ENCODE data around the gene TLE6.
"Not testable (repeated sequence)": the region's sequence is repeated elsewhere in the genome, so short reads cannot be mapped to it uniquely, and the experiment has no call there.

TLE6 gene

DNA sequence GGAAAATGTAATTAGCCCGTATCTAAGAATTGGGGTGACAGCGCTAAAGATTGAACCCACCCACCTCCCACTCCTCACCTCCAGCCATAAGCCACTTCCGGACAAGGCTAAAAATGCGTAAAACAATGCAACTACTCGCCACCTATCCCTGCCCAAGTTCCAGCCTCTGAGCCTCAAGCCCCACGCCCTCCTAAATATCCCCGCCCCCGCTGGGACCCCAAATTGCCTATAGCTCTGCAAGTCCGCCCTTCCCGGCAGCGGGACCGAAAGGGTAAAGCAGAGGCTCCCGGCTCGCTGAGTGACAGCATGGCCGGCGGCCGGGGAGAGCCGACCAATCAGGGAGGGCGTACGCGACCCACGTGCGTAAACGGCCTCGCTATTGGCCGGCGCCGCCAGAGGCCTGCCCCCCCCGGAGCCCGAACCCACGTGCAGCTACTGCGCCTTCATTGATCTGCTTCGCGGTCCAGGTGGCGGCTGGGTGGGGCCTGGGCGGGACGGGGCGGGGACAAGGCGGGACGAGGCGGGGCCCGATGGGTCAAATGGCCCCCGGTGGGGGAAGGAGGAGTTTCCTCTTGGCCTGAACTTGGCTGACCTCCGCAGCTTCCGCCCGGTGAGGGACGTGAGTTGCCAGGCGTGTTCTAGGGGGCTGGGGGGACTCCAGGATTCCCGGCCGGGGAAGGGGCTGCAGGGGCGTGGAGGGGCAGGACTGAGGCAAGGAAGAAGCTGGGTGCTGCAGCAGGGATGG, at the start of gene TLE6:
TSS of gene TLE6 (plus strand) at position 564 of the 745 bp plus-strand sequence. CDS start 670 bp downstream, outside the sequence.
- H3K27ac Mint-ChIP-seq: peak within 1 kb of the TSS; percentile 93
- no peaks in the 10 kb centered on the region for H3K9me3 Mint-ChIP-seq
- H3K4me3 Mint-ChIP-seq: peak within 1 kb of the TSS; percentile 97
- H3K36me3 Mint-ChIP-seq: no peaks in the 10 kb centered on the region
- peaks cover 8% of the 10 kb centered on the region for H3K27me3 Mint-ChIP-seq
- H3K4me1 Mint-ChIP-seq: peaks cover 15% of the 10 kb centered on the region

DNA sequence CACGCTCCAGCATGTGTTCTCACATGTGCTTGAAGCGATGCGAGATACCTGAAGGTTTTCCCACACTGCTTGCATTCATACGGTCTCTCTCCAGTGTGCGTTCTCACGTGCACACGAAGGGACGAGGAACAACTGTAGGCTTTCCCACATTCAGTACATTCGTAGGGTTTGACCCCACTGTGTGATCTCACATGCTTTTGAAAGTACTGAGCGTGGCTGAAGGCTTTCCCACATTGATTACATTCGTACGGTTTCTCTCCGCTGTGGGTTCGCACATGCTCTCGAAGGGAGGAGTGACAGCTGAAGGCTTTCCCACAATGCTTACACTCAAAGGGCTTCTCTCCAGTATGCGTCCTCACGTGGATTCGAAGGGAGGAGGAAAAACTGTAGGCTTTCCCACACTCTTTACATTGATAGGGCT, 43.9 kb upstream of the TLE6 start:
- Mint-ChIP-seq H3K36me3 (peaks cover 37% of the 10 kb centered on the region), H3K4me1 (no peaks in the 10 kb centered on the region), H3K27ac (no peak overlapping the region)

DNA sequence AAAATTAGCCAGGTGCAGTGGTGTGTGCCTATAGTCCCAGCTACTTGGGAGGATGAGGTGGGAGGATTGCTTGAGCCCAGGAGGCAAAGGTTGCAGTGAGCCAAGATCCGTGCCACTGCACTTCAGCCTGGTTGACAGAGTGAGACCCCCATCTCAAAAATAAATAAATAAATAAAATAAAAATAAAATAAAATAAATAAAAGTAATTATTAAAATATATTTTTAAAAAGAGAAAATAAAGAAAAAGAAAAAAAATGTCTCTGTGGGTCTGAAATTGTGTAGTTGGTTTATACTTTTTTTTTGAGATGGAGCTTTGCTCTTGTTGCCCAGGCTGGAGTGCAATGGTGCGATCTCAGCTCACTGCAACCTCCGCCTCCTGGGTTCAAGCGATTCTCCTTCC, 41.5 kb upstream of the TLE6 start:
- Mint-ChIP-seq H3K36me3 (peaks cover 34% of the 10 kb centered on the region), H3K9me3 (peaks cover 12% of the 10 kb centered on the region)
- not testable (repeated sequence) for H3K4me1 Mint-ChIP-seq, H3K27me3 Mint-ChIP-seq, H3K27ac Mint-ChIP-seq, H3K4me3 Mint-ChIP-seq

More for the DNA sequence above, 43.9 kb upstream of the TLE6 start:
- H3K27me3 Mint-ChIP-seq: no peaks in the 10 kb centered on the region
- H3K4me3 Mint-ChIP-seq: no peak overlapping the region
- peaks cover 16% of the 10 kb centered on the region for H3K9me3 Mint-ChIP-seq

DNA sequence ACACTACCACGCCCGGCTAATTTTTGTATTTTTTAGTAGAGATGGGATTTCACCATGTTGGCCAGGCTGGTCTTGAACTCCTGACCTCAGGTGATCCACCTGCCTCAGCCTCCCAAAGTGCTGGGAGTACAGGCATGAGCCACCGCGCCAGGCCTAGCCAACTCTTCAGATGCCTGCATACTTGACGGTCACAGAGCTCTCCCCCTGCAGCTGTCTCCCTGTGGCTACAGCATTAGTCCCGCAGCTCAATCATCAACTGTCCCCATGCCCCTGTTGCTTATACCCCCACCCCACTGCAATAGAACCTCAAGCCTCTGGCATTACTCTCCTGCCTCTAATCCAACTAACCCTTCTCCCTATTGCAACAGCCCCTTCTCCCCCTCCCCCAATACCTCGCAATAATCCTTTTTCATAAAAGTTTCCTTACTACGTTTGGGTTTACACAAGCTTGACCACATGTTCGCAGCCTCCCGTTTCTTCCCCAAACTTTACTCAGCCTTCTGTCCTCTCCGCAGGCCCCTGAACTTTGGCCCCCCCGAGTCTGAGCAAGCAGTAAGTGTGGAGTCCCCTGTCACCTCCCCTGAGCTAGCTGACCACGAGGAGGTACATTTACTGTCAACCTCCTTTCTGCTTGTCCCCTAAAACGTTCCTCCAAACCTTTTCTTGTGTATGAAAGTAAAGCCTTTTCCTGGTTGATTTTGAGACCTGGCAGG, 34.3 kb upstream of the TLE6 start:
- Mint-ChIP-seq H3K27ac (peak overlapping the region; percentile 18), H3K4me1 (peaks cover 19% of the 10 kb centered on the region), H3K36me3 (peaks cover 2% of the 10 kb centered on the region), H3K4me3 (peak overlapping the region; percentile 57), H3K9me3 (no peaks in the 10 kb centered on the region), H3K27me3 (no peaks in the 10 kb centered on the region)

DNA sequence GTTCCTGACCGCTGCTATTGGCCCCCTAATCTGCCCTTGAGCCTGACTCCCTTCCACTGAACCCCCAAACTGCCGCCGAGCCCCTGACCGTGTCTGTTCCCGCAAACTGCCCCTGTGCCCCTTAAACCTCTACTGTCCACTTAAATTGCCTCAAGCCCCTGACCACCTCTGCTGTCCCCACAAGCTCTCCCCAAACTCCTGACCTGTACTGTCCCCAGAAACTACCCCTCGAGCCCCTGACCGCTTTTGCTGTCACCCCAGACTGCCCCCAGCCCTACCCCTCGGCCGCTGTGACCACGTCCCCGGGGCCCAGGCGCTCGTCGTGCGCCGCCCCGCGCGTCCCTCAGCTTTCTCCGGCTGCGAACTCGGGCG, 33.0 kb upstream of the TLE6 start:
- no peaks in the 10 kb centered on the region for H3K27me3 Mint-ChIP-seq
- peak overlapping the region; percentile 97 for H3K4me3 Mint-ChIP-seq
- H3K36me3 Mint-ChIP-seq: no peaks in the 10 kb centered on the region
- H3K9me3 Mint-ChIP-seq: no peaks in the 10 kb centered on the region
- peaks cover 26% of the 10 kb centered on the region for H3K4me1 Mint-ChIP-seq
- peak overlapping the region; percentile 55 for H3K27ac Mint-ChIP-seq

DNA sequence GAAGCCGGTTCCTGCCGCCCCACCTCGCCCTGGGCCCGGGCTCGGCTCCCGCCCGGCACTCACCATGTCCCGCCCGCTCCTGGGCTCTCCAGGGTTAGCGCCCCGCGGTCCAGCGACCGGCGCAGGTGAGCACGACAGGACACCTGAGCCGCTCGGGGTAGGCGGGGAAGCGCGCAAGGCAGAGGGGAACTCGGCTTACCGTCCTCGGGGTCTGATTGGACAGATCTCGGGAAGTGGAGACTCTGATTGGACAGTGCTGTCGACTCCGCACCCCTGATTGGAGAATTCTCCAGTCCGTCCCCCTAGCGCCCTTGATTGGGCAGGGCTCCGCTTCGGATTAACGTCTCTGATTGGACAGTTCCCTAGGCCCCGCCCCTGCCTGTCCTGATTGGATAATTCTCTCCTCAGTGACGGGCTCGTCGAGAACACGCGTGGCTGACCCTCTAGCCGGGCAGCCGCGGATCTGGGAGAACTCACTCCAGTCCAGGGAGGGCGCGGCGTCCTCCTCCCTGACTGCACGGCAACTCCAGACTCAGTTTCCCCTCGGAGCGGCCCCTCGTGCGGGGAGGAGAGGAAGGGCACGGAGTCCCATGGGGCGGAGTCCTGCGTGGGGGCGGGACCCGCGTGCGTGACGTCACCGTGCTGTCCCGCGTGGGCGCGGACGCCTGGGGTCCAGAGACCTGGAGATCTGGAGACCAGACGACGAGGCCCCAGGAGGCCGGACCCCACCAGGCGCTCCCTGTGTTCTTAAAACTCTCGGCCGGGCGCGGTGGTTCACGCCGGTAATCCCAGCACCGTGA, 32.4 kb upstream of the TLE6 start, which contains the start of gene ZNF77:
TSS of gene ZNF77 (minus strand) at position 197 of the 800 bp plus-strand sequence. CDS start at position 66, 131 bp downstream.
- no peaks in the 10 kb centered on the region for H3K36me3 Mint-ChIP-seq

DNA sequence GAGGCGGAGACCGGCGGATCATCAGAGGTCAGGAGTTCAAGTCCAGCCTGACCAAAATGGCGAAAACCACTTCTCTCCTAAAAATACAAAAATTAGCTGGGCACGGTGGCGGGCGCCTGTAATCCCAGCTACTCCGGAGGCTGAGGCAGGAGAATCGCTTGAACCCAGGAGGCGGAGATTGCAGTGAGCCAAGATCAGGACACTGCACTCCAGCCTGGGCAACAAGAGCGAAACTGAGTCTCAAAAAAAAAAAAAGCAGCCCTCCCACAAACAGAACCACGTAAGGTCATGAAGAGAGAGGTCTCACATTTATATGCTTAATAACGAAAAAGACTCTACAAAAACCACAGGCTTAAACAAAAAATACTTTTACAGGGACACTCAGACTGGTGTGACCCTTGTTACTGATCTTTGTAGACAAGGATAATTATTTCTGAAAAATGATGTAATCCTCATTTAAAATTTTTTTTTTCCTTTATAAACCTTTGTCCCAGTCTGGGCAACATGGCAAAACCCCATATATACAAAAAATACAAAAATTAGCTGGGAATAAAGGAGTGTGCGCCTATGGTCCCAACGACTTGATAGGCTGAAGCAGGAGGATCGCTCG, 31.7 kb upstream of the TLE6 start:
- Mint-ChIP-seq H3K27ac (peak overlapping the region; percentile 99), H3K4me1 (peaks cover 34% of the 10 kb centered on the region), H3K9me3 (no peaks in the 10 kb centered on the region), H3K27me3 (no peaks in the 10 kb centered on the region), H3K36me3 (no peaks in the 10 kb centered on the region), H3K4me3 (peak overlapping the region; percentile 97)

More for the DNA sequence above, 32.4 kb upstream of the TLE6 start, which contains the start of gene ZNF77:
- Mint-ChIP-seq H3K4me1 (peaks cover 32% of the 10 kb centered on the region), H3K4me3 (peak within 1 kb of the TSS; percentile 97), H3K27me3 (no peaks in the 10 kb centered on the region), H3K9me3 (no peaks in the 10 kb centered on the region), H3K27ac (peak within 1 kb of the TSS; percentile 99)

DNA sequence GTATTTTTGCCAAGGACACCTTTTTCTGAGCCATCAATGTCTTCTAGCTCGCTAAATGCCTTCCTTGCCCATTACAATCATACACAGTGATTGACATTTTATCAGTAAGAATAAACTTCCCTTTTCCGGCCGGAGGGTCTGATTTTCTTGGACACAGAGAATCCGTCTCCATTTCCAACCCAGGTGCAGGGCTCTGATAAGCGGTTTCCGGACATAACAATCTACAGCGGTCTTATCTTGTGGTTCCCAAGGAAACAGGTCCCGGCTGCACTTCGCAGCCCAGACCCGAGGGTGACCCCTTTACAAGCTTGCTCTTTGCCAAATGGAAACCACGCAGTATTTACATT, 27.5 kb upstream of the TLE6 start:
- Mint-ChIP-seq H3K27me3 (no peaks in the 10 kb centered on the region), H3K4me1 (peaks cover 27% of the 10 kb centered on the region), H3K4me3 (peak overlapping the region; percentile 94), H3K27ac (peak overlapping the region; percentile 95), H3K36me3 (no peaks in the 10 kb centered on the region), H3K9me3 (no peaks in the 10 kb centered on the region)

DNA sequence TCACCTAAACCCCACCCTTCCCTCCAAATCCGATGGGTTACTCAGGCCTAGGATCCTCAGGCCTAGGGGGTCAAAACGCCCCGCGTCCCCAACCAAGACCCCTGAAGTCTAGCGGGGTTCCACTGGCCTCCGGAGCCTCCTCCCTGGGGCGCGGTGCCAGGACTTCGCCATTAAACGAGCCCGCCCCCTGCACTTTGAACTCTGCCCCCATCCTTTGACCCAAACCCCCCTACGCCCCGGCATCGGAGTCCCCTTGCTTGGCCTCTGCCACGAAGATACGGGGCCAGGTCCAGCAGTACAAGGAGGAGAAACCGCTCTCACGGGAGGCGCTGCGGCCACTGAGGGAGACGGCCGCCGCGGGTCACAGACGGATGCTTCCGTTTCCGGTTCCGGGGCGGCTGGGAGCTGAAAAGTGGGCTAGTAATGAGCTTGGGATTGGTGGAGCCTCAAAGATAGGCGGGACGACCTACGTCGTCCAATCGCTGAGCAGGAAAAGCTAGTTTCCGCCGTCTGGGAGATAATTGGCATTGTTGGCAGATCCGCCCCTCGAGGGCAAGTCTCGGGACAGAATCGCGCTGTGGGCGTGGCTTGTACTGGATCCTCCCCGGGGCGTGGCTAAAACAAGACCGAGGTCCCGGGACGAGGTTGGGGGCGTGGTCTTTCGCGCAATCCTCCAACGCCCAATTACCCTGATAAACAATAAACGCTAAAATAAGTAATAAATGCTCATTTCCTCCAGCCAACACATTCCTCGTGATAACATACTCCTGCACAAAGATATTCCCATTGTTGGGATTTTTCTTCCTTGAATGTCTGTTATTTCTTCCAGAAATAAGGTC, 26.9 kb upstream of the TLE6 start:
- H3K27ac Mint-ChIP-seq: peak overlapping the region; percentile 95

DNA sequence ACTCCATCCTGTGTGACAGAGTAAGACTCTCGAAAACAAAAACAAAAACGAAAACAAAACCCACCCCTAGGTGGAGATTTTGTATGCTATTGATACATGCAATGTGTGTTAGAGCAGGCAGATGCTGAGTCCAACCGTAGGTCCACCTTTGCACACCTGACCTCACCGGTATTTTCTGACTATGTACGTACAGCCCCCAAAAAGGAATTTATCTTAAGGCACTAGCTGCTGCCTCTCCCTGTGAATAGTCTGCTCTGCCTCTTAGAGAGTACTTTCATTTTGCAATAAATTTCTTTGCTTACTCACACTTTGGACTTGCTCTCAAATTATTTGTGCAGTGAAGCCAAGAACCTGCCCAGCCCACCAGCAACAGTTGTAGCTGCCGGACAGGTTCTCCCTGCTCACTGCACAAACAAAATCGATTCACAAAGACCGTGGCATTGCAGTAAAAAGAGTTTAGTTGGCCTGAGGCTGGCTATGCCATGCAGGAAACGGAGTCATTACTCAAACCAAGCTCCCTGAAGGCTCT, 24.3 kb upstream of the TLE6 start:
- no peak overlapping the region for H3K27ac Mint-ChIP-seq

More for the DNA sequence above, 26.9 kb upstream of the TLE6 start:
- H3K36me3 Mint-ChIP-seq: no peaks in the 10 kb centered on the region
- peak overlapping the region; percentile 94 for H3K4me3 Mint-ChIP-seq
- H3K9me3 Mint-ChIP-seq: no peaks in the 10 kb centered on the region
- H3K4me1 Mint-ChIP-seq: peaks cover 24% of the 10 kb centered on the region
- H3K27me3 Mint-ChIP-seq: no peaks in the 10 kb centered on the region

DNA sequence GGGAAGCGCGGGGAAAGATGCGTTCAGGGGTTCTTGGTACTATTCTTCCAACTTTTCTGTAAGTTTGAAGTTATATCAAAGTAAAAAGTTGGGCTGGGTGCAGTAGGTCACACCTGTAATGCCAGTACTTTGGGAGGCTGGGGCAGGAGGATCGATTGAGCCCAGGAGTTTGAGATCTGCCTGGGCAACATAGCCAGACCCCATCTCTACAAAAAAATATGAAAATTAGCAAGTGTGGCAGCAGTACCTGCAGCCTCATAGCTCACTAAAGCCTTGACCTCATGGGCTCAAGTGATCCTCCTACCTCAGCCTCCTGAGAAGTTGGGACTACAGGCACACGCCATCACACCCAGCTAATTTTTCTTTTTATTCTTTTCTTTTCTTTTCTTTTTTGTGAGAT, 20.2 kb upstream of the TLE6 start:
- H3K36me3 Mint-ChIP-seq: no peaks in the 10 kb centered on the region
- H3K27me3 Mint-ChIP-seq: no peaks in the 10 kb centered on the region
- no peak overlapping the region for H3K4me3 Mint-ChIP-seq
- H3K27ac Mint-ChIP-seq: no peak overlapping the region
- no peaks in the 10 kb centered on the region for H3K9me3 Mint-ChIP-seq
- peaks cover 4% of the 10 kb centered on the region for H3K4me1 Mint-ChIP-seq

More for the DNA sequence above, 24.3 kb upstream of the TLE6 start:
- H3K9me3 Mint-ChIP-seq: no peaks in the 10 kb centered on the region
- H3K36me3 Mint-ChIP-seq: no peaks in the 10 kb centered on the region
- H3K4me1 Mint-ChIP-seq: peaks cover 15% of the 10 kb centered on the region
- no peaks in the 10 kb centered on the region for H3K27me3 Mint-ChIP-seq
- no peak overlapping the region for H3K4me3 Mint-ChIP-seq

DNA sequence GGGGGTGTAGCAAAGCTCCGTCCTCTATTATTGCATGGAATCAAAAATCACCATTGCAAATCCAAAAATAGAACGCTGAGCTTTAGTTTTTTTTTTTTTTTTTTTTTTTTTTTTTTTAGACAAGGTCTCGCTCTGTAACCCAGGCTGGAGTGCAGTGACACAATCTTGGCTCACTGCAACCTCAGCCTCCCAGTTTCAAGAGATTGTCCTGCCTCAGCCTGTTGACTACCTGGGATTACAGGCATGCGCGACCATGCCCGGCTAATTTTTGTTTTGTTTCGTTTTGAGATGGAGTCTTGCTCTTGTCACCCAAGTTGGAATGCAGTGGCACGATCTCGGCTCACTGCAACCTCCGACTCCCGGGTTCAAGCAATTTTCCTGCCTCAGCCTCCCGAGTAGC, 17.2 kb upstream of the TLE6 start:
- peaks cover 6% of the 10 kb centered on the region for H3K4me1 Mint-ChIP-seq
- H3K27me3 Mint-ChIP-seq: no peaks in the 10 kb centered on the region
- no peak overlapping the region for H3K4me3 Mint-ChIP-seq

DNA sequence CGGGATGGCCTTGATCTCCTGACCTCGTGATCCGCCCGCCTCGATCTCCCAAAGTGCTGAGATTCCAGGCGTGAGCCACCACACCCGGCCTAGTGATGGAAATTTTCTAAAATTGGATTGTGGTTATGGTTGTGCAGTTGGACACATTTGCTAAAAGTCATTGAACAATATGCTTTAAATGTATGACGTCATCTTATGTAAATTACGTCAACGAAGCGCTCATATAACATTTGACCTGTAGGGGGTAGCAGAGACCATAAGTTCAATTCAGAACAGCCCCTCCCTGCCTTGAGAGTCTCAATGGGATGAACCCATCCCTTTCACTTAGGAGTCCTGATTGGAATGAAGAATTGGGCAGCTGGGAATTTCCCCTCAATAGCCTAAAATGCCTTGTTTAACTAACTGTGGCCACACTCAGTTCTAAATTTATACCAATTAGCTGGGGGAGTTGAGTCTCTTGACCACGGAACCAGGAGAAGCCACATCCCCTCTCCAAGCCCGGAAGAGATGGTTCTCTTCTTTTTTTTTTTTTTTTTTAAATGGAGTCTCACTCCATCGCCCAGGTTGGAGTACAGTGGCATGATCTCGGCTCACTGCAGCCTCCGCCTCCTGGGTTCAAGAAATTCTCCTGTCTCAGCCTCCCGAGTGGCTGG, 15.2 kb upstream of the TLE6 start:
- H3K9me3 Mint-ChIP-seq: no peaks in the 10 kb centered on the region
- peaks cover 1% of the 10 kb centered on the region for H3K36me3 Mint-ChIP-seq
- H3K27ac Mint-ChIP-seq: no peak overlapping the region
- no peaks in the 10 kb centered on the region for H3K27me3 Mint-ChIP-seq
- H3K4me3 Mint-ChIP-seq: no peak overlapping the region
- peaks cover 6% of the 10 kb centered on the region for H3K4me1 Mint-ChIP-seq

More for the DNA sequence above, 17.2 kb upstream of the TLE6 start:
- Mint-ChIP-seq H3K36me3 (peaks cover 1% of the 10 kb centered on the region), H3K27ac (no peak overlapping the region), H3K9me3 (no peaks in the 10 kb centered on the region)

DNA sequence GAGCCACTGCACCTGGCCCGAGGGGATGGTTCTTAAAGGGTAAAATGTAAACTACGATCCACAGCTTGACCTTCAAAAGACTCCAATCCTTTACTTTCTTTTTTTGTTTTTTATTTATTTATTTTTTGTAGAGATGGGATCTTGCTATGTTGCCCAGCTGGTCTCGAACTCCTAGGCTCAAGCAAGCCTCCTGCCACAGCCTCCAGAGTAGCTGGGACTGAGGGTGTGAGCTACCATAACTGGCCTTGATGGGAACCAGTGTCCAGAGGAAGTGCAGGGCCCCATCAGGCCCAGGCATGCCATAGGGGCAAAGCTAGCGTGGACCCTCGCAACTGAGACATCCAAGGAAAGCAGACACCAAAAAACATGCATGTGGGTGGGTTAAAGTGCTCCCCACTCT, 14.2 kb upstream of the TLE6 start:
- Mint-ChIP-seq H3K27me3 (no peaks in the 10 kb centered on the region), H3K4me1 (peaks cover 6% of the 10 kb centered on the region), H3K4me3 (no peak overlapping the region), H3K27ac (no peak overlapping the region), H3K36me3 (peaks cover 1% of the 10 kb centered on the region), H3K9me3 (no peaks in the 10 kb centered on the region)
